Keratinocyte (primary cell): Measurements from ENCODE around the gene RAB37. TPM values are rescaled to one million over a fixed set of nuclear protein-coding genes. Genes with fewer than 3 reads are reported as not detected.

ENCODE experiments used
- DNase-seq: peaks from one replicate; pipeline ENCODE4 v3.0.0-alpha.2; 2011; ENCODE audit warnings: low read depth, missing footprints, low spot score
- FAIRE-seq: peaks from 2 replicates; lab custom pipeline; 2011; peaks lifted over from hg19 to GRCh38; lab: Jason Lieb, UNC
- H2AFZ ChIP-seq: 2 replicates; pipeline ENCODE4 v1.6.0; 2012; ENCODE audit warnings: low read length, control low read depth, inconsistent platforms; ENCODE audit not compliant: control insufficient read depth
- H3K27ac ChIP-seq: 2 replicates; pipeline ENCODE4 v1.5.1; 2011; ENCODE audit warnings: low read length; ENCODE audit not compliant: control insufficient read depth, insufficient read depth
- H3K27me3 ChIP-seq: 3 replicates; pipeline ENCODE4 v1.6.0; 2011; ENCODE audit warnings: low read length; ENCODE audit not compliant: control insufficient read depth, insufficient read depth; ENCODE audit errors: extremely low read depth
- H3K36me3 ChIP-seq, 2 experiments: 2 replicates in 1 of 2; 3 replicates in 1 of 2; pipeline ENCODE4 v1.5.1; 2011; ENCODE audit warnings: low read length in 2 of 2, mild to moderate bottlenecking in 1 of 2; ENCODE audit not compliant: control insufficient read depth in 2 of 2, insufficient read depth in 2 of 2; ENCODE audit errors: extremely low read depth in 1 of 2
- H3K4me1 ChIP-seq: 3 replicates; pipeline ENCODE4 v1.5.1; 2011; ENCODE audit warnings: low read length; ENCODE audit not compliant: control insufficient read depth, insufficient read depth; ENCODE audit errors: extremely low read depth
- H3K4me2 ChIP-seq: 3 replicates; pipeline ENCODE4 v1.6.0; 2011; ENCODE audit warnings: low read depth, low read length; ENCODE audit not compliant: control insufficient read depth, insufficient read depth; ENCODE audit errors: extremely low read depth
- H3K4me3 ChIP-seq, 3 experiments: fragments of 200-600 bp in 1 of 3; sonication (generic) in 1 of 3; 2 replicates in 2 of 3; 3 replicates in 1 of 3; pipeline ENCODE4 v1.5.1; 2011 to 2016; ENCODE audit warnings: low read length in 3 of 3, mild to moderate bottlenecking in 3 of 3, control low read depth in 2 of 3, inconsistent platforms in 1 of 3, low read depth in 1 of 3, mixed read lengths in 1 of 3, mixed run types in 1 of 3, moderate library complexity in 1 of 3; ENCODE audit not compliant: control insufficient read depth in 2 of 3, insufficient read depth in 2 of 3; ENCODE audit errors: extremely low read depth in 1 of 3
- H3K79me2 ChIP-seq: 2 replicates; pipeline ENCODE4 v1.6.0; 2012; ENCODE audit warnings: low read length; ENCODE audit not compliant: control insufficient read depth, insufficient read depth
- H3K9ac ChIP-seq: 3 replicates; pipeline ENCODE4 v1.6.0; 2011; ENCODE audit warnings: low read length; ENCODE audit not compliant: control insufficient read depth, insufficient read depth; ENCODE audit errors: extremely low read depth
- H3K9me1 ChIP-seq: 3 replicates; pipeline ENCODE4 v1.6.0; 2011; ENCODE audit warnings: low read length; ENCODE audit not compliant: control insufficient read depth, insufficient read depth; ENCODE audit errors: extremely low read depth
- H3K9me3 ChIP-seq: 2 replicates; pipeline ENCODE4 v1.5.1; 2012; ENCODE audit warnings: low read depth, low read length; ENCODE audit not compliant: control insufficient read depth
- H4K20me1 ChIP-seq: 3 replicates; pipeline ENCODE4 v1.6.0; 2011; ENCODE audit warnings: low read length; ENCODE audit not compliant: control insufficient read depth, insufficient read depth; ENCODE audit errors: extremely low read depth
- EZH2 ChIP-seq: IDR thresholded peaks from one replicate; pipeline ENCODE4 v1.6.1; 2012; ENCODE audit warnings: inconsistent platforms, mild to moderate bottlenecking, low read length, moderate library complexity
- dilution Hi-C: fragments of 300-500 bp; cut with MboI; formaldehyde crosslinking; loops from one replicate; pipeline ENCODE4 v1.7.0; 2020; ENCODE audit warnings: low sequenced_read_pairs; ENCODE audit not compliant: extremely low pct_ligation_motif_present
- polyA plus RNA-seq, 5 experiments: library from polyadenylated mRNA; depleted of rRNA in 3 of 5; stranded (reverse) in 3 of 5; stranded (forward) in 1 of 5; unstranded in 1 of 5; fragments of >200 nt; gene quantifications; 1 replicate in 1 of 5; 2 replicates in 3 of 5; 3 replicates in 1 of 5; pipeline versions ENCODE4 v1.2.1 to v1.2.3, GENCODE V29; 2011 to 2012; ENCODE audit warnings: missing spikeins in 2 of 5, low read depth in 1 of 5, low replicate concordance in 1 of 5
- TF ChIP-seq, protein P1 (sequence below), 3 experiments: IDR thresholded peaks in 1 of 3; conservative IDR thresholded peaks in 1 of 3; optimal IDR thresholded peaks in 1 of 3; 2 replicates in 2 of 3; 3 replicates in 1 of 3; pipeline versions ENCODE3 to v1.5.1; 2011; ENCODE audit warnings: low read length in 3 of 3, mild to moderate bottlenecking in 3 of 3, moderate library complexity in 2 of 3, control low read depth in 1 of 3, inconsistent platforms in 1 of 3; ENCODE audit not compliant: insufficient read depth in 2 of 3; ENCODE audit errors: extremely low read depth in 1 of 3

The RAB37 gene
- polyA plus RNA-seq, 1 donor (not counting 4 experiments of a cell fraction or from before 2014, with no cell fraction given), result 0.03 TPM

DNA sequence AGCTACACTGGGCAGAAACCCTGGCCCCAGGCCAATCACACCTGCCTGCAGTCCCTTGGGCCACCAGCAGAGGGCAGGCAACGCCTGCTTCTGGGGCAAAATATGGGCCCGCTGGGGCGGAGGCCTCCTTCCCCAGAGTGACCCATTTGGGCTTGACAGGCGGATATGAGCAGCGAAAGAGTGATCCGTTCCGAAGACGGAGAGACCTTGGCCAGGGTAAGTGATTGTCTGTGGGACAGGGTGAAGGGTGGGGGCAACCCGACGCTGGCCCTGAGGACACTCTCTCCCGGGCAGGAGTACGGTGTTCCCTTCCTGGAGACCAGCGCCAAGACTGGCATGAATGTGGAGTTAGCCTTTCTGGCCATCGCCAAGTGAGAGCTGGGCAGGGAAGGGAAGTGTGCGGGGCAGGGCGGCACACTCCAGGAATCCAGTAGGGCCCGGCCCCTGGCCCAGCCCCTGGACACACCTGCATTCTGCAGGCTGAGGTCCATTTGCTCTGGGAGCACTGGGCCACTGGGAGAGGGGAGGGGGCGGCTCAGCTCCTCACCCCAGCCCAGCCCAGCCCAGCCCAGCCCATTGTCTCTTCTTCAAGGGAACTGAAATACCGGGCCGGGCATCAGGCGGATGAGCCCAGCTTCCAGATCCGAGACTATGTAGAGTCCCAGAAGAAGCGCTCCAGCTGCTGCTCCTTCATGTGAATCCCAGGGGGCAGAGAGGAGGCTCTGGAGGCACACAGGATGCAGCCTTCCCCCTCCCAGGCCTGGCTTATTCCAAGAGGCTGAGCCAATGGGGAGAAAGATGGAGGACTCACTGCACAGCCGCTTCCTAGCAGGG is 7.9 kb downstream of the RAB37 start:
- peak; percentile 26 for FAIRE-seq
- peaks cover 8% of the 10 kb centered on the region for H3K4me1 ChIP-seq
- peak overlapping the region; percentile 19 for H3K9ac ChIP-seq

DNA sequence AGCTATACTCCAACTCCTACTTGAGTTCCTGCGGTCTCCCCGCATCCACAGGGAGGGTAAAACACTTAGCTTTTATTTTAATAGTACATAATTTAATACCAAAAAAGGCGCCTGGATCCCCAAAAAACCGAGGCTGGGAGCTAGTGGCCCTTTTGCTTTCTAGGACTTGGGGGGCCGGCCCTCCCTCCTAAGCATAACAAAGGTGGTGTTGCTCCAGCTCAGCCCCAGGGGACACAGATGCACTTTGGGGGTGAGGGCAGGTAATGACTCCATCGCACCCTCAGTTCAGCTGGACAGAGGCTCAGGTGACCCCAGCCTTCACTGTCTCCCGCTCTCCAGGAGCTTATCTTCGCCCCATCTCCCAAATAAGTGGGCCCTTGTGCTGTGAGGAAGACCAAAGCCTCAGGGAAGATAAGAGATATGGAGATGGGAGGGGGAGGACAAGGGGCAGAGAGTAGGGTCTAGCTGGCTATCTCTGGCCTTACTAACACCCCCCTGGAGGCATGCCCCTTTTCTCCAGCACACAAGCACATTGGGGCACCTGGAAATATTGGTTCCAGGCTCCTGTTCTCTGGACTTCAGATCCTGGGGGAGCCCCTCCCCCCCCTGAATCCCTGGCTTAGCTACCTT is 8.6 kb downstream of the RAB37 start:
- H2AFZ ChIP-seq, result no peak overlapping the region

More for the DNA sequence above, 7.9 kb downstream of the RAB37 start:
- H3K27me3 ChIP-seq, result peaks cover 7% of the 10 kb centered on the region
- peak overlapping the region; percentile 88 for H2AFZ ChIP-seq
- H3K36me3 ChIP-seq, result no peaks in the 10 kb centered on the region
- dilution Hi-C loops, result no loop called here
- peaks cover 2% of the 10 kb centered on the region for H4K20me1 ChIP-seq
- H3K4me3 ChIP-seq, result peak overlapping the region in 1 of 3 experiments; percentile 24
- peaks cover 1% of the 10 kb centered on the region for H3K9me1 ChIP-seq
- H3K4me2 ChIP-seq, result peak overlapping the region; percentile 74
- H3K9me3 ChIP-seq, result no peaks in the 10 kb centered on the region
- DNase-seq, result no peak
- H3K79me2 ChIP-seq, result peaks cover 14% of the 10 kb centered on the region
- TF ChIP-seq, protein P1, sequence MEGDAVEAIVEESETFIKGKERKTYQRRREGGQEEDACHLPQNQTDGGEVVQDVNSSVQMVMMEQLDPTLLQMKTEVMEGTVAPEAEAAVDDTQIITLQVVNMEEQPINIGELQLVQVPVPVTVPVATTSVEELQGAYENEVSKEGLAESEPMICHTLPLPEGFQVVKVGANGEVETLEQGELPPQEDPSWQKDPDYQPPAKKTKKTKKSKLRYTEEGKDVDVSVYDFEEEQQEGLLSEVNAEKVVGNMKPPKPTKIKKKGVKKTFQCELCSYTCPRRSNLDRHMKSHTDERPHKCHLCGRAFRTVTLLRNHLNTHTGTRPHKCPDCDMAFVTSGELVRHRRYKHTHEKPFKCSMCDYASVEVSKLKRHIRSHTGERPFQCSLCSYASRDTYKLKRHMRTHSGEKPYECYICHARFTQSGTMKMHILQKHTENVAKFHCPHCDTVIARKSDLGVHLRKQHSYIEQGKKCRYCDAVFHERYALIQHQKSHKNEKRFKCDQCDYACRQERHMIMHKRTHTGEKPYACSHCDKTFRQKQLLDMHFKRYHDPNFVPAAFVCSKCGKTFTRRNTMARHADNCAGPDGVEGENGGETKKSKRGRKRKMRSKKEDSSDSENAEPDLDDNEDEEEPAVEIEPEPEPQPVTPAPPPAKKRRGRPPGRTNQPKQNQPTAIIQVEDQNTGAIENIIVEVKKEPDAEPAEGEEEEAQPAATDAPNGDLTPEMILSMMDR (optimal IDR thresholded peaks at IDR 0.05 in 1 of 3, IDR thresholded peaks at IDR 0.05 in 1 of 3, conservative IDR thresholded peaks at IDR 0.05 in 1 of 3; ENCODE audit: extremely low read depth in 1 of 3, insufficient read depth in 2 of 3, low read length in 3 of 3), result peak; percentile 94 to 100 (median 99)
- no peak for TF ChIP-seq EZH2
- no peak overlapping the region for H3K27ac ChIP-seq

More for the DNA sequence above, 8.6 kb downstream of the RAB37 start:
- peaks cover 5% of the 10 kb centered on the region for H3K9me1 ChIP-seq
- no peak overlapping the region for H3K27ac ChIP-seq
- no peaks in the 10 kb centered on the region for H3K9me3 ChIP-seq
- peaks cover 2% of the 10 kb centered on the region for H4K20me1 ChIP-seq
- H3K4me1 ChIP-seq, result peaks cover 14% of the 10 kb centered on the region
- H3K4me2 ChIP-seq, result no peak overlapping the region
- no peak overlapping the region for H3K9ac ChIP-seq
- H3K4me3 ChIP-seq, result no peak overlapping the region
- dilution Hi-C loops, result no loop called here
- no peaks in the 10 kb centered on the region for H3K36me3 ChIP-seq
- FAIRE-seq, result no peak
- DNase-seq, result no peak
- peaks cover 20% of the 10 kb centered on the region for H3K79me2 ChIP-seq
- H3K27me3 ChIP-seq, result peaks cover 7% of the 10 kb centered on the region
- TF ChIP-seq, protein P1 (optimal IDR thresholded peaks at IDR 0.05 in 1 of 3, IDR thresholded peaks at IDR 0.05 in 1 of 3, conservative IDR thresholded peaks at IDR 0.05 in 1 of 3; ENCODE audit: extremely low read depth in 1 of 3, insufficient read depth in 2 of 3, low read length in 3 of 3), result no peak
- no peak for TF ChIP-seq EZH2
